ENCODE data around the gene CAMTA2. TPM values are rescaled to one million over a fixed set of nuclear protein-coding genes. Genes with fewer than 3 reads are reported as not detected.
A peak's percentile ranks its signal among the peaks of the same experiment; 100 is the strongest.

The CAMTA2 gene
- total and polyA plus RNA-seq, 2 experiments from 2014 or later = 4.4 to 8.7 TPM

- peaks cover 12% of the 10 kb centered on the region for H3K79me2 ChIP-seq (replicated peaks; ENCODE audit: insufficient read depth)
- H3K27ac ChIP-seq (ENCODE audit: low read depth) = no peak overlapping the region
- no peaks in the 10 kb centered on the region for H3K9me2 ChIP-seq (ENCODE audit: insufficient read depth)
- Mint-ChIP-seq H3K27ac (no peak overlapping the region), H3K27me3 (ENCODE audit: insufficient read depth, low read depth, poor library complexity) (peaks cover 17% of the 10 kb centered on the region), H3K4me3 (no peak overlapping the region), H3K36me3 (ENCODE audit: low read depth) (peaks cover 49% of the 10 kb centered on the region), H3K9me3 (no peaks in the 10 kb centered on the region), H3K4me1 (peaks cover 26% of the 10 kb centered on the region)
- DNase-seq (ENCODE audit: low spot score) (no peak), ATAC-seq (no peak)
- no peak overlapping the region for H3K4me2 ChIP-seq
- no peaks in the 10 kb centered on the region; the same call in 1 of the 2 replicates for H3K36me3 ChIP-seq (ENCODE audit: insufficient read depth)
- no peaks in the 10 kb centered on the region for H3K27me3 ChIP-seq (ENCODE audit: insufficient read depth)
- no peak for TF ChIP-seq REST (IDR thresholded peaks at IDR 0.05; ENCODE audit: unreplicated experiment)
- H3K4me3 ChIP-seq = no peak overlapping the region
- peaks cover 12% of the 10 kb centered on the region for H3F3A ChIP-seq (replicated peaks; ENCODE audit: low read depth)
- no peaks in the 10 kb centered on the region for H4K20me1 ChIP-seq (replicated peaks; ENCODE audit: insufficient read depth)
- no peak overlapping the region for H2AFZ ChIP-seq
- peaks cover 8% of the 10 kb centered on the region for H3K4me1 ChIP-seq (ENCODE audit: insufficient read depth)
These were observed 51.8 kb downstream of the CAMTA2 start for GRCh38 chr17:4935650-4936049.

- H3K36me3 ChIP-seq (ENCODE audit: insufficient read depth) = no peaks in the 10 kb centered on the region; the same call in 1 of the 2 replicates
- Mint-ChIP-seq H3K4me1 (peaks cover 26% of the 10 kb centered on the region), H3K4me3 (no peak overlapping the region), H3K27ac (no peak overlapping the region), H3K27me3 (ENCODE audit: insufficient read depth, low read depth, poor library complexity) (peaks cover 10% of the 10 kb centered on the region), H3K9me3 (no peaks in the 10 kb centered on the region), H3K36me3 (ENCODE audit: low read depth) (peaks cover 42% of the 10 kb centered on the region)
- peak overlapping the region; percentile 45; the same call in 1 of the 2 replicates for H3K27ac ChIP-seq (ENCODE audit: low read depth)
- H2AFZ ChIP-seq = no peak overlapping the region
- no peaks in the 10 kb centered on the region for H4K20me1 ChIP-seq (replicated peaks; ENCODE audit: insufficient read depth)
- peak; percentile 70 for DNase-seq (ENCODE audit: low spot score)
- H3K79me2 ChIP-seq (replicated peaks; ENCODE audit: insufficient read depth) = peaks cover 11% of the 10 kb centered on the region
- ATAC-seq = peak; percentile 87
- no peak overlapping the region for H3K4me2 ChIP-seq
- H3K4me3 ChIP-seq = no peak overlapping the region
- peaks cover 11% of the 10 kb centered on the region for H3F3A ChIP-seq (replicated peaks; ENCODE audit: low read depth)
- TF ChIP-seq REST (IDR thresholded peaks at IDR 0.05; ENCODE audit: unreplicated experiment) = peak; percentile 4
- TF ChIP-seq CTCF (conservative IDR thresholded peaks at IDR 0.05; ENCODE audit: low read depth in 2 of 2) = peak; percentile 43 to 59
- TF ChIP-seq CREB1 (CRISPR knock-in tag; IDR thresholded peaks at IDR 0.05; ENCODE audit: low read depth) = no peak
- TF ChIP-seq POLR2AphosphoS5 (IDR thresholded peaks at IDR 0.05; ENCODE audit: low read depth) = peak; percentile 42; the same call in 1 of the 2 replicates
- H3K9me2 ChIP-seq (ENCODE audit: insufficient read depth) = no peaks in the 10 kb centered on the region
- H3K4me1 ChIP-seq (ENCODE audit: insufficient read depth) = peaks cover 8% of the 10 kb centered on the region
- H3K27me3 ChIP-seq (ENCODE audit: insufficient read depth) = no peaks in the 10 kb centered on the region
These were observed 53.1 kb downstream of the CAMTA2 start for GRCh38 chr17:4934173-4934979.

All from GM23338 (cell line).